GM18505 (cell line): ENCODE data around the gene PCMTD2.

Experiments
- ATAC-seq: cut with Tn5 transposase; IDR thresholded peaks from one replicate; pipeline ENCODE4 v1.9.1; 2021; ENCODE audit not compliant: unreplicated experiment
- POLR2A ChIP-seq: IDR thresholded peaks from 4 replicates; pipeline ENCODE4 v1.6.1; 2011; ENCODE audit warnings: borderline replicate concordance; ENCODE audit not compliant: insufficient read depth, insufficient read length; ENCODE audit errors: extremely low read depth

Gene PCMTD2

DNA sequence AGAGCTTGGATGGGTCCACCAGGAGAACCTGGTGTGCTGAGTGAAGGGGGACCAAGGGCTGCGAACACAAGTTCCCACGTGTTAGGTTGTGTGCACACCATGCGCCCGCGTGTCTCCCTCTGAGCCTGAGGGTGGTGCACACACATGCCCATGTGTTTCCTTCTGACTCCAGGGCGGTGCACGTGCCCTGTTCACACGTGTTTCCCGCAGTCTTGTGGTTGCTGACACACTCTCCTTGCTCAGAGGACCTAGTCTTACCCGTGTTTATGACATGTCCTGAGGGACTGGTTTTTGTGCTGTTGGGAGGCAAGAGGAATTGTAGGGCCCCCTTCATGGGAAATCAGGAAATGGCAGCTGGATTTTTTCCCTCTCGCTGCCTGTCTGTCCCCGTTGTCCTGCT is 36.3 kb upstream of the PCMTD2 start:
- no peak for ATAC-seq
- no peak for TF ChIP-seq POLR2A

DNA sequence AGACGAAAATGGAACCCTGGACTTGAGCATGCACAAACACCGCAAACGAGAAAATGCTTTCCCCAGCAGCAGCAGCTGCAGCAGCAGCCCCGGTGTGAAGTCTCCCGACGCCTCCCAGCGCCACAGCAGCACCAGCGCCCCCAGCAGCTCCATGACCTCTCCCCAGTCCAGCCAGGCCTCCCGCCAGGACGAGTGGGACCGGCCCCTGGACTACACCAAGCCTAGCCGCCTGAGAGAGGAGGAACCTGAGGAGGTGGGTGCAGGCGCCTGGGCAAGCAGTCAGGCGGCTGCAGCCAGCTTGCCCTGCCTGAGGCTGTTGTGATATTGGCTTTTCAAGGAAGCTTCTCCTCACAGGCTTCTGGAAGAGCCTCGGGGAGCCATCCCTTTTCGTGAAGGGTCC is 35.8 kb upstream of the PCMTD2 start:
- TF ChIP-seq POLR2A = no peak
- ATAC-seq = no peak

DNA sequence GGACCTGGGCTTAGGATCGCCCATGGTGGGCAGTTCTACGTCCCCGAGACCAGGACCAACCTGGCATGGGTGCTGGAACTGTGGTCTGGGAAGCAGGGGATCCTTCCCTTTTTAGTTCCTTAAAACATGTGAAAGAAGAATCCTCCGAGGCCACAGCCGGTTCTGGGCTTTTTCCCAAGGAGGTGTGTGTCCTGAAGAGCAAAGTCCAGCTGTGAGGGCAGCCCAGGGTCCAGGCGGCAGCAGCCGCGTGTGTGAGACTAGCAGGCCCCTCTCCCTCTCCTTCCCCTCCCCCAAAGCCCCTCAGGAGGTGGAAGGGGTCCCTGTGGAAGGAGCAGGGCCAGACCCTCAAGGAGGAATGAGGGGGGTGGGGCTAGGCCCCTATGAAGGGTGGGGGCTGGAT is 35.1 kb upstream of the PCMTD2 start:
- no peak for TF ChIP-seq POLR2A
- ATAC-seq = no peak

DNA sequence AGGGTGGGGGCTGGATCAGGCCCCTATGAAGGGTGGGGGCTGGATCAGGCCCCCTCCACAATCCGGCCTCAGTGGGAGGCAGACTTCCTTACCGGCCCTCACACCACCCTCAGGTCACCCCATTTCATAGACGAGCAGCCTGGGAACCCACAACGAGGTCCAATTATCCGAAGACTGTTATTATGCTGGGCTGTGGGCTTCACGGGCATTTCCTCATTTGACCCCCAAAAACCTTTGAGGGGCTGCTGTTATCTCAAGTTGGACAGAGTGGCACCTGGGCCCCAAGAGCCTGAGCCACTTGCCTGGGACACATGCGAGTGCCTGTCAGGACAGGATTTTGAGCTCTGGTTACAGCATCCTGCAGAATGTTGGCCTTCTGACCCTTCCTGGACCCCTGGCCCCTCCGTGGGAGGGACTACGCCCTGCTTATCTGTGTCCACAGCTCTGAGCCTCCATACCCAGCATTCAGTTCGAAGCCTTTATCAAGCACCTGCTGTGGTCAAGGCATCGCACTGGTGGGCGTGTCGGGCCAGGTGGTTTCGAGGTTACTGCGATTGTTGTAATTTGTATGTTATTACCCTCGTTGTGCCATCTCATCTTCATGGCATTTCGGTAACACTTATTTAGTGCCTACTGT is 34.5 kb upstream of the PCMTD2 start:
- no peak for ATAC-seq
- no peak for TF ChIP-seq POLR2A

DNA sequence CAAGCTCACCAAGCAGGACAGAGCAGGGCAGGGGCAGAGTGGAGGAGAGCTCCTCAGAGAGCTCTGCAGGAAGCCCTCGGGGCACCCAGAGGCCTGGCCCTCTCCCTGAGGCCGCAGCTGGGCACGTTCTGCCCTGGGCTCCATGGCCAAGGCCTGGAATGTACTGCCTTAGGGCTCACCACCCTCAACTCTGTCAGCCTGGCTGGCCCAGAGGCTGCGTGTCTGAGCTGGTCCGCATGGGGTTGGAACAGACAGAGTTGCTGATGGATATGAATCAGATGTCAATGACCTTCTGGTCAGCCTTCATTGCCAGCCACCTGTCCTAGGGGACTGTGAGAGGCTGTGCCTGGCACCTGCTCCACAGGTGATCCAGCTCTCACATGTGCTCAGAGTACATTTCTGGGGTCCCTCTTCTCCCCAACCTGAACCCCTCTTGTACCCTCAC is 33.2 kb upstream of the PCMTD2 start:
- ATAC-seq = no peak
- TF ChIP-seq POLR2A = no peak

DNA sequence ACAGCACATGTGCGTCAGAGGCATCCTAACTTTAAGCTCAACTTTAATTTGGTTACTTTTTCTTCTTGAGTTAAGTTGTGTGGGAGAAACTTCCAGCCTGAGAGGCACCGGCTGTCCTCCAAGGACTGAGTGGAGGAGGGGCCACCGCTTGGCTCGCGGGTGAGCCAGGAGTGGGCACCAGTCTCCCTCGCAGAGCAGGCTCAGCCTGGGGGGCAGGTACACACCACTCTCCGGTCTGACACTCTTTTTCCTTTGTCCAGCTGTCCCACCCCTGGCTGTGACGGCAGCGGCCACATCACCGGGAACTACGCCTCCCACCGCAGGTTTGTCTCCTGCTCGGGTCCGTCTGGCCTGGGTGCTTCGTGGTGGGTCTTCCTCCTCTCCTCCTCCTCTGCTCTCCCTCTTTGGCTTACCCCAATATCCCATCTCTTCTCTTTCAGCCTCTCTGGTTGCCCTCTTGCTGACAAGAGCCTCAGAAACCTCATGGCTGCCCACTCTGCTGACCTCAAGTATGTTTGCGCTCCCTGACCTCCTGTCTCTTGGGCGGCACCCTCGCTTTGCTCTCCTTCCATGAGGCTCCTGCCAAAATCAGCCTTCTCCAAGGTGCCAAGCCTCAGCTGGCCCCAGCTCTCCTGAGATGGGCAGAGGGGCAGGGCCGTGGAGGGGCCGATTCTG is 32.6 kb upstream of the PCMTD2 start:
- no peak for ATAC-seq
- no peak for TF ChIP-seq POLR2A

DNA sequence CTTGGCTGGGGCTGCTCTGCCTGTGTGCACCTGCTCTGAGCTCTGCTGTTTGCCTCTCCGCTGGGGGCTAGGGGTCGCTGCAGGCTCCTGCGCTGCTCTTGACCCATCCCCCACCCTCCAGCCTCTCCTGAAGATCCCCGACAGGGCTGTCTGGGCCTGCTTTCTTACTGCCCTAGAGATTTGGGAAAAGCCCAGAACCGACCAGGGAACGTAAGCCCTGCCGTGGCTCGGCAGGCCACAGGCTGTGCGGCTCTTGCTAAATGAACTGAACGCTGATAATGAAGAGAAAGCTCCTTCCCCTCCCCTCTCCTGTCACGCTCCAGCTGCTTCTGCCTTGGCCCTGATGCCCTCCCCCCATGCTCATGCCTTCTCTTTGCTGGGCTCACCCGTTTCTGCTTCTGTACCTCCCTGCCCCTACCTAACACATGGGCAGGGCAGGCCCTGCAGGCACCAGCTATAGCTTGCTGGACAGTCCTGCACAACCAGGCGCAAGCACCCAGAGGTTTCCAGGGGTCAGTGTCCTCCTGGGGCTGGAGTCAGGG is 32.0 kb upstream of the PCMTD2 start:
- ATAC-seq = no peak
- no peak for TF ChIP-seq POLR2A

DNA sequence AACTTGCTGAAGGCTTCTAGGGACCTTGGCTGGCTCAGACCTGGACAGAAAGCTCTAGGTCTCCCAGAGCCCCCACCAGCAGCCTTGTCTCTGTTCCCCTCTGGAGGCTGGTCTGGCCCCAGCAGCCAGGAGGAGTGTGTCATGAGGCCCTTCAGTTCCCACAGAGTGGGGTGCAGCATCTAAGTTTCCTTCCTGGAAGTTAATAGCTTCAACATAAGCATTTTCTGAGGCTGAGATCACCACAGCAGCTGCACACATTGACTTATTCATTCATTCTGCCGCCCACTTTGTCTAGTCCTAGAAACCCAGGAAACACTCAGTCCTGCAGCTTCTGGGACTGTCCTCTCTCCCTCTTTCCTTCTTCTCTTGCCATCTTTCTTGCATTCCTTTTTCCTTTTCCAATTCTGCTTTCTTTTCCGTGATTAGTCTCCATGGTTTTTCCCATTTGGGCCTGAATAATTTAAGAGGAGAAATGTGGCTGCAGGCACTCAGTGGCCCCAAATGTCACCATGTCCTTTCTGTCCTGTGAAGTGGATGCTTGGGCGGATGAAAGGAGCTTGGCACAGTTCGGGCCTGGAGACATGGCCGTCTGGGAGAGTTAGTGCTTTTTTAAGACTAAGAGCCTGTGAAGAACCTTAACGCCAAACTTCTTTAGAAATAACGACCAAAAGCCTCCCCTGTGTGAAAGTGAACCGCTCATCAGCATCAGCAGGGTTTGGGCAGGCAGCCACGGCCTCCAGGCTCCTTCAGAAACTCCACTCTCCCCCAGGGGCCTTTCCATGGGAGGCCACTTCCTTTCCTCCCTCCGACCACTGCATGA is 31.0 kb upstream of the PCMTD2 start:
- no peak for ATAC-seq
- TF ChIP-seq POLR2A = no peak

DNA sequence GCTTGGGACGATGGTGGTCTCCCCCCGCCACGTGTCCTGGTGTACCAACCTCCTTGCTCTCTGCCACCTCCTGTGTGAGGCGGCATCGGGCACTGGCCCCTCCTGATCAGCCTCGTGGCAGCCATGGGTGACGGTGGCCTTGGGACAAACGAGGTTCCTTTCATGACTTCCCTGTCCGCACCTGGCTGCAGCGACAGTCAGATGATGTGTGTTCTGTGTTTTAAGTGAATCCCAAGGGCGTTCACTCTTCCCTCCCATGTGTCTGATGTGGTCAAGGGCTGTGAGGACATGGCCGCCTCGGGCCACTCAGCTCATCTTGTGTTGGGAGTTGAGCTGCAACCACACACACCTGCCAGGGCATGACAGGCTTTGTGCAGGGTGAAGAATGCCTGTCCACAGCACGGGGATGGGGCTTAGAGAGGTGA is 30.4 kb upstream of the PCMTD2 start:
- TF ChIP-seq POLR2A = no peak
- no peak for ATAC-seq

DNA sequence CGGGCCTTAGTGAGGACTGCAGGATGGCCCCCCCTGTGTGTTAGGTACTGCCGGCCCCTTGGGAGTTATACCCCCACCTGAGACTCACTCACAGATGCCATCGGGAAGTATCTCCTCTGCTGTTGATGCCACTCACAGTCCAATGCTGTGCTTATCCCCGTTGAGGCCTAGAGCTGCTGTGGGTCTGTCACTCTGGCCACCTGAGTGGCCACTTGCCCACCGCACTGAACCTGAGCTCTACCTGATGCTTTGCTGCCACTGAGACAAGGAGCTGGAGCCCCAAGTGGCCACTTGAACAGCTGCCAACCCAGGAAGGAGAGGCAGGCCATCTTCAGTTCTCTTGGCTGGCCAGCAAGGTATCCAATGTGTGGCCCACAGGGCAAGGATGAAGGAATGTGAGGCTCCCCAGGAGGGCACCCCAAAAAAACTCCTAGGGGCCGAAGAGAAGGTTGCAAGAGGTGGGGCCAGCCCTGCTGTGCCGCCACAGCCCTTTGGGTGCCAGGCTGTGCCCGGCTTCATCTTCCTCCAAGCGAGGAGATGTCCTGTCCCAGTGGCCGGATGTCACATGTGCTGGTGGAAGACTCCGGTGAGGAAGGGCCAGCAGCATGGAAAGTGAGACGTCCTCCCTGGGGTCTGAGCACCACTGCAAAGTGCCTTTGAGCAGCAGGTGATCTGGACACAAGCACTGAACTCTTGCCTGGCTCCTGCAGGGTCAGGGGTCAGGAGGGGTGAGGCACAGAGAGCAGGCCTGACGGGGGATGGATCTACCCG is 29.5 kb upstream of the PCMTD2 start:
- no peak for TF ChIP-seq POLR2A
- ATAC-seq = no peak

DNA sequence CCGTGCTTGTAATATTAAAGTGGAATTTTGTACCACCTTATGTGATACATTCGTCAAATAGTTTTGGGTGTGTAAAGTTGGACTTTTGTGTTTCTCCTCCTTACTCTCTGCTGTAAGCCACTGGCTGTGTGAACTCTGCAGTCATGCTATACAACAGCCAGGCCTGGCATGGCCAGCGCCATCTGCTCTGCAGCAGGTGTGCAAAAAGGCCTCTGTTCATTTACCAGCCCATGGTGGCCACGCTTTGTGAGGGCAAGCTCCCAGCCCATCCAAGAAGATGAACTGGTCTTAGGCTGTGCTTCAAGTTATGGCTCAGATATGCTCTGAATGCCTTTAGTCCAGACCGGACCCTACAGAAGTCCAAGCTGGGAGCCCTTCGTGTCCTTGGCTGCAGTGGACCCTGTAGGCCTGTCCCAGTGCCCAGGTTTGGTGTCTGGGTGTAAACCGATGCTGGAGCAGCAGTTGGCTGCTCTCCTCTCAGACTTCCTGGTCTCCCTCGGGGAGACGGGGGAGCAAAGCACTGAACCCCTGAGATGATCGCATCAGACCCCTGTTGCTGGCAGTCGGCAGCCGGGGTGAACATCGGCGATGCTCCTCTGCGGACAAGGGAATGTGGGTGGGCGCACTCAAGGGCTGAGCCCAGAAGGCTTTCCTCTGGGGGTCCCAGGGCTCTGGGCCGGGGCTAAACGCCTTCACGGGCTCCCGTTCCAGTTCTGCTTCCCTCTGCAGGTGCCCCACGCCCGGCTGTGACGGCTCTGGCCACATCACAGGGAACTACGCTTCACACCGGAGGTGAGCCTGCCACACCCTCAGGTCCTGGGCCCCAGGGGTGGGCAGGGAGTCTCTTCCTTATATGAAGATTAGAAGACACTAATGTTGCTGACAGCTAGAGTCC is 28.6 kb upstream of the PCMTD2 start:
- no peak for ATAC-seq
- no peak for TF ChIP-seq POLR2A

DNA sequence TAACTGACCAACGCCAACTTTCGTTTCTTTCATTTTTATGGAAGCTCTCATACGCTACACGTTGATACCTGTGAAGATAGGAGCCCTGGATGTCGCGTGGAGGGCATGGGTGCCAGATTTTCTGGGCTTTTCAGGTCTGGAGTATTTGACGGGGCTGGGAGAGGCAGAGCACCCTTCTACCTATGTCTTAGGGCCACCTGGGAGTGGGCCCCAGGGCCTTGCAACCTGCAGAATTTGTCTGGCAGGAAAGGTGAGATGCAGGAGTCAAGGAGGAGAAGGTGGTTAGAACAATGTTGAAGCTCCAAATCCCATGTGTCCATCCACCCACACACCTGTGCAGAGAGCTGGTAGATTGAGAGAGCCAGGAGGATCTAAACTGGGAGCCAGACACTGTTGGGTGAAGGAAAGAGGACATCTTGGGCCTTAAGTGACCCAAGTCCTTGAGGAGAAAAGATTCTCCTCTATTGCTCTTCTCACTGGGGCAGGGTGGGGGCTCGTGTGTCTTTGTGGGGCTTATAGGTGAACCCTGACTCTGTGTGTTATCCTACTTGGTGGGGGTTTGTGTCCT is 27.4 kb upstream of the PCMTD2 start:
- TF ChIP-seq POLR2A = no peak
- ATAC-seq = no peak

DNA sequence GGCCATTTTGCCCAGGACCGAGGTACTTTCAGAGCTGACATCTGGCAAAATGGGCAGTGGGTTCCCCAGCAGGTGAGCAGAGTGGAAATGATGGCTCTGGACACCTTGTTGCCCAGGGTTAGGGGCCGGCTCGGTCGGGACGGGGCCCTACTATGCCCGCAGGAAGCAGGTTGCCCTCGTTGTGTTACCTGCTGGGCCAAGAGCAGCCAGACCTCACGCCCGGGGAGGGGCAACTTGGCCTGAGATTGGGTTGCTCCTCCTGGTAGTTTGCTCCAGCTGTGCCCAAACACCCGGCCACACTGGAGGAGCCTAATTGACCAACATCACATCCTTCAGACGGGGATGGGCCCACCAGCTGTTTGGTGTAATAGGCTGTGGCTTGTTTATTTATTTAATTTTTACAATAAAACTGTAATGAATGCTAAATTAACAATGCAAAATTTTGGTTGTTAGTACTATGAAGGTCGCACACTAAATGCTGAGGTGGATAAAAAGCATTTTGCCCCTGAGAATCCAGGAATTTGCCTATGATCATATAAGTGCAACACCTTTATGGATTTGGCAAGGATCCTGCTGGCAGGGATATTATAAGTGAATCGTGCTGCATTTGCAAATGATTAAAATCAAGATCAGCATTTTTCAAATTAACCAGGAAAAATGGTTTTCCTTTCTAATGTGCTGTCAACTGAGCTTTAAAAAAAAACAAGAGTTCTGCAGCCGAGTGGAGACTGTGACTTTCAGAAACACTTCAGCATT is 26.6 kb upstream of the PCMTD2 start:
- TF ChIP-seq POLR2A = no peak
- ATAC-seq = no peak
